K562 (cell line): ENCODE data around the gene UBE2L3. TPM values are rescaled to one million over a fixed set of nuclear protein-coding genes. Genes with fewer than 3 reads are reported as not detected.

Source experiments
- CEBPB ChIP-seq: fragments of 450-650 bp; IDR thresholded peaks from 2 replicates; pipeline ENCODE4 v1.6.1; 2016; ENCODE audit warnings: missing genetic modification characterization, missing compliant biosample characterization
- DEAF1 ChIP-seq: fragments of 450-650 bp; formaldehyde crosslinking; IDR thresholded peaks from 2 replicates; pipeline ENCODE4 v1.4.0; 2020; ENCODE audit warnings: mild to moderate bottlenecking, moderate library complexity
- ESRRB ChIP-seq: fragments of 250-450 bp; sonication (Bioruptor Pico); IDR thresholded peaks from 2 replicates; pipeline ENCODE4 v1.5.0; 2020; ENCODE audit warnings: mild to moderate bottlenecking, moderate library complexity, borderline replicate concordance
- FIP1L1 ChIP-seq: fragments of 200-400 bp; formaldehyde crosslinking; IDR thresholded peaks from 2 replicates; pipeline ENCODE4 v1.6.1; 2018; ENCODE audit warnings: mild to moderate bottlenecking, low read depth, low read length; ENCODE audit not compliant: poor library complexity, severe bottlenecking
- ILF3 ChIP-seq: fragments of 450-650 bp; IDR thresholded peaks from 2 replicates; pipeline ENCODE4 v1.6.1; 2018; ENCODE audit warnings: antibody characterized with exemption, mild to moderate bottlenecking, moderate library complexity, borderline replicate concordance
- JUND ChIP-seq, 2 experiments: IDR thresholded peaks; 2 replicates in 1 of 2; 3 replicates in 1 of 2; pipeline ENCODE4 v1.6.1; 2011; ENCODE audit warnings: borderline replicate concordance in 2 of 2, low read depth in 2 of 2, low read length in 2 of 2, improper control_type of control experiment in 1 of 2, missing biosample characterization in 1 of 2, missing genetic modification characterization in 1 of 2, missing genetic modification reagents in 1 of 2
- L3MBTL2 ChIP-seq: fragments of 450-650 bp; IDR thresholded peaks from 2 replicates; pipeline ENCODE4 v1.6.1; 2016; ENCODE audit warnings: mild to moderate bottlenecking, moderate library complexity
- THAP12 ChIP-seq: fragments of 250-450 bp; sonication (Bioruptor Pico); IDR thresholded peaks from 2 replicates; pipeline ENCODE4 v1.9.0; 2021; ENCODE audit warnings: mild to moderate bottlenecking, inconsistent platforms
- ZBTB17 ChIP-seq: fragments of 450-650 bp; formaldehyde crosslinking; IDR thresholded peaks from 2 replicates; pipeline ENCODE4 v1.4.0; 2020; ENCODE audit warnings: mild to moderate bottlenecking
- ZBTB5 ChIP-seq: fragments of 450-650 bp; IDR thresholded peaks from 2 replicates; pipeline ENCODE4 v1.6.1; 2017; ENCODE audit warnings: antibody characterized with exemption
- ZNF121 ChIP-seq: sonication (generic); formaldehyde crosslinking; conservative IDR thresholded peaks from 2 replicates; pipeline ENCODE4 v1.8.0; 2022; ENCODE audit warnings: missing genetic modification reagents
- ZNF253 ChIP-seq: fragments of 250-450 bp; sonication (Bioruptor Pico); conservative IDR thresholded peaks from 2 replicates; pipeline ENCODE4 v1.6.1; 2021; ENCODE audit warnings: mild to moderate bottlenecking
- ZNF431 ChIP-seq: sonication (generic); formaldehyde crosslinking; IDR thresholded peaks from 2 replicates; pipeline ENCODE4 v1.8.0; 2022; ENCODE audit warnings: mild to moderate bottlenecking, missing genetic modification reagents
- ZNF668 ChIP-seq: fragments of 250-450 bp; sonication (Bioruptor Pico); IDR thresholded peaks from 2 replicates; pipeline ENCODE4 v1.8.0; 2022; ENCODE audit warnings: mild to moderate bottlenecking, inconsistent platforms
- ZNF696 ChIP-seq: fragments of 250-450 bp; sonication (Bioruptor Pico); conservative IDR thresholded peaks from 2 replicates; pipeline ENCODE4 v1.4.0; 2020; ENCODE audit warnings: mild to moderate bottlenecking, moderate library complexity
- polyA plus RNA-seq, 8 experiments: library from polyadenylated mRNA; depleted of rRNA in 4 of 8; stranded (reverse) in 5 of 8; unstranded in 3 of 8; fragments of >200 nt; fragmentation: Nextera tagmentation in 2 of 8; fragmentation: Illumina TruSeq in 1 of 8; extraction: Ambion mirVana in 2 of 8; extraction: Trizol in 1 of 8; gene quantifications; 2 replicates each; pipeline versions ENCODE4 v1.2.1 to v1.2.3, GENCODE V29; 2011 to 2014; ENCODE audit warnings: inconsistent platforms in 1 of 8, missing spikeins in 1 of 8
- total RNA-seq, 7 experiments: library from RNA; depleted of rRNA in 6 of 7; stranded (reverse); fragments of >200 nt in 6 of 7; fragmentation: Illumina TruSeq in 2 of 7; extraction: Trizol in 2 of 7; gene quantifications; 2 replicates each; pipeline versions ENCODE4 v1.2.1 to v1.2.3, GENCODE V29; 2011 to 2021; ENCODE audit warnings: low replicate concordance in 1 of 7
- TF ChIP-seq, protein P1 (sequence below): fragments of 150-350 bp; IDR thresholded peaks from 2 replicates; pipeline ENCODE4 v1.6.1; 2014; ENCODE audit warnings: low read depth, mild to moderate bottlenecking, low read length, borderline replicate concordance

UBE2L3 gene
- total and polyA plus RNA-seq, 9 of the 15 experiments (the other 6 are each of a cell fraction or from before 2014, with no cell fraction given), result 215 to 625 (median 285) TPM

GRCh38 chr22:21657360-21658032 lies 90.0 kb downstream of the UBE2L3 start (continued):
- TF ChIP-seq L3MBTL2, result no peak
- no peak for TF ChIP-seq DEAF1 (CRISPR knock-in tag)
- TF ChIP-seq ZBTB17, result no peak
- TF ChIP-seq THAP12 (CRISPR knock-in tag), result no peak
- no peak for TF ChIP-seq ZNF696 (CRISPR knock-in tag)
- no peak for TF ChIP-seq ILF3
- TF ChIP-seq FIP1L1, result no peak
- TF ChIP-seq ZNF431 (CRISPR knock-in tag), result no peak
- TF ChIP-seq ZNF668 (CRISPR knock-in tag), result no peak
- TF ChIP-seq ZNF121 (CRISPR knock-in tag), result no peak
- TF ChIP-seq ZNF253 (CRISPR knock-in tag), result no peak
- TF ChIP-seq, protein P1, sequence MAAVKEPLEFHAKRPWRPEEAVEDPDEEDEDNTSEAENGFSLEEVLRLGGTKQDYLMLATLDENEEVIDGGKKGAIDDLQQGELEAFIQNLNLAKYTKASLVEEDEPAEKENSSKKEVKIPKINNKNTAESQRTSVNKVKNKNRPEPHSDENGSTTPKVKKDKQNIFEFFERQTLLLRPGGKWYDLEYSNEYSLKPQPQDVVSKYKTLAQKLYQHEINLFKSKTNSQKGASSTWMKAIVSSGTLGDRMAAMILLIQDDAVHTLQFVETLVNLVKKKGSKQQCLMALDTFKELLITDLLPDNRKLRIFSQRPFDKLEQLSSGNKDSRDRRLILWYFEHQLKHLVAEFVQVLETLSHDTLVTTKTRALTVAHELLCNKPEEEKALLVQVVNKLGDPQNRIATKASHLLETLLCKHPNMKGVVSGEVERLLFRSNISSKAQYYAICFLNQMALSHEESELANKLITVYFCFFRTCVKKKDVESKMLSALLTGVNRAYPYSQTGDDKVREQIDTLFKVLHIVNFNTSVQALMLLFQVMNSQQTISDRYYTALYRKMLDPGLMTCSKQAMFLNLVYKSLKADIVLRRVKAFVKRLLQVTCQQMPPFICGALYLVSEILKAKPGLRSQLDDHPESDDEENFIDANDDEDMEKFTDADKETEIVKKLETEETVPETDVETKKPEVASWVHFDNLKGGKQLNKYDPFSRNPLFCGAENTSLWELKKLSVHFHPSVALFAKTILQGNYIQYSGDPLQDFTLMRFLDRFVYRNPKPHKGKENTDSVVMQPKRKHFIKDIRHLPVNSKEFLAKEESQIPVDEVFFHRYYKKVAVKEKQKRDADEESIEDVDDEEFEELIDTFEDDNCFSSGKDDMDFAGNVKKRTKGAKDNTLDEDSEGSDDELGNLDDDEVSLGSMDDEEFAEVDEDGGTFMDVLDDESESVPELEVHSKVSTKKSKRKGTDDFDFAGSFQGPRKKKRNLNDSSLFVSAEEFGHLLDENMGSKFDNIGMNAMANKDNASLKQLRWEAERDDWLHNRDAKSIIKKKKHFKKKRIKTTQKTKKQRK, result 0 out of 2 replicates have a peak, but pooled peaks have one; percentile 33
- no peak for TF ChIP-seq ESRRB
- TF ChIP-seq CEBPB, result no peak
- TF ChIP-seq JUND (IDR thresholded peaks at IDR 0.05; ENCODE audit: borderline replicate concordance, low read depth, low read length), result peak; percentile 64; the same call in 1 of the 2 replicates
- no peak for TF ChIP-seq JUND (tag; IDR thresholded peaks at IDR 0.05; ENCODE audit: borderline replicate concordance, low read depth, low read length)
- no peak for TF ChIP-seq ZBTB5
